Body of pancreas (tissue), 4 donors: ENCODE measurements around the gene DHH. TPM values are rescaled to one million over a fixed set of nuclear protein-coding genes. Genes with fewer than 3 reads are reported as not detected.

Experiments used
- ATAC-seq: fragments of 150-250 bp; one replicate; pipeline ENCODE4 v1.9.1; 2016
- DNase-seq, 4 donors: peaks; one replicate each; pipeline ENCODE4 v3.0.0-alpha.2; 2019
- H3K27ac ChIP-seq, 4 donors: fragments of 200-600 bp; sonication (generic); 1 replicate in 3 of 4; 2 replicates in 1 of 4; pipeline versions ENCODE4 v1.5.1 to v1.6.1; 2016 to 2019; ENCODE audit warnings: mild to moderate bottlenecking in 1 of 4, mixed read lengths in 1 of 4, moderate library complexity in 1 of 4
- H3K27me3 ChIP-seq, 2 donors: fragments of 200-600 bp; sonication (generic); one replicate each; pipeline ENCODE4 v1.6.0; 2016; ENCODE audit warnings: mild to moderate bottlenecking in 1 of 2
- H3K36me3 ChIP-seq, 2 donors: fragments of 200-600 bp; sonication (generic); replicated peaks in 1 of 2; 2 replicates each; pipeline ENCODE4 v1.5.1; 2016; ENCODE audit warnings: low read depth in 2 of 2; ENCODE audit not compliant: insufficient read depth in 1 of 2
- H3K4me1 ChIP-seq: fragments of 200-600 bp; sonication (generic); one replicate; pipeline ENCODE4 v1.6.0; 2016
- H3K4me3 ChIP-seq, 2 donors: fragments of 200-600 bp; sonication (generic); 1 replicate in 1 of 2; 2 replicates in 1 of 2; pipeline ENCODE4 v1.5.1; 2016 to 2019
- H3K9me3 ChIP-seq, 3 donors: fragments of 200-600 bp; sonication (generic); 1 replicate in 2 of 3; 2 replicates in 1 of 3; pipeline ENCODE4 v1.5.1; 2016
- CTCF ChIP-seq, 7 experiments: fragments of 450-650 bp in 4 of 7; fragments of 200-600 bp in 3 of 7; sonication (generic) in 3 of 7; IDR thresholded peaks; one replicate each; pipeline ENCODE4 v1.5.1; 2016 to 2019; ENCODE audit warnings: antibody characterized with exemption in 7 of 7
- POLR2A ChIP-seq, 3 donors: fragments of 450-650 bp; IDR thresholded peaks; one replicate each; pipeline ENCODE4 v1.6.1; 2016; ENCODE audit warnings: antibody characterized with exemption in 3 of 3, mild to moderate bottlenecking in 2 of 3
- WGBS, 2 donors: methylation state at CpG; one replicate each; pipeline ENCODE4 v1.1.5; 2017; 5-methylcytosine and 5-hydroxymethylcytosine counted together
- intact Hi-C: fragments of 100-400 bp; cut with DNase I; formaldehyde crosslinking; loops from one replicate; pipeline ENCODE4 v1.15.1; 2023
- total RNA-seq, 2 donors: library from RNA; depleted of rRNA; stranded (reverse); fragments of >200 nt; gene quantifications; one replicate each; pipeline ENCODE4 v1.1.0, GENCODE V29; 2016

The DHH gene
- total RNA-seq, 2 donors from 2014 or later, result not detected

- intact Hi-C loops, result loop anchor here (10.0 kb wide), 1 partner anchor 155 kb away; no protein-coding TSS in a partner anchor
Measured at GRCh38 chr12:49079793-49080192, 14.8 kb downstream of the DHH start.

GRCh38 chr12:49070971-49071370, 23.6 kb downstream of the DHH start:
- intact Hi-C loops, result no loop called here
- Histone ChIP-seq H3K36me3 (no peaks in the 10 kb centered on the region), H3K27me3 (no peaks in the 10 kb centered on the region), H3K9me3 (no peaks in the 10 kb centered on the region), H3K27ac (no peak overlapping the region), H3K4me1 (peaks cover 14% of the 10 kb centered on the region), H3K4me3 (no peak overlapping the region)
- ATAC-seq, result no peak
- 79 to 85% methylated on average over 11 of the region's 11 CpGs for WGBS, 2 donors
- TF ChIP-seq POLR2A (IDR thresholded peaks at IDR 0.05), result no peak
- TF ChIP-seq CTCF (IDR thresholded peaks at IDR 0.05), result no peak
- DNase-seq, result no peak

More at GRCh38 chr12:49079793-49080192, 14.8 kb downstream of the DHH start:
- no peak for TF ChIP-seq CTCF (IDR thresholded peaks at IDR 0.05)
- TF ChIP-seq POLR2A (IDR thresholded peaks at IDR 0.05), result no peak
- ATAC-seq, result no peak
- H3K27ac ChIP-seq, result no peak overlapping the region
- WGBS, 2 donors, result 38 to 53% methylated on average over 1 of the region's 1 CpG
- H3K9me3 ChIP-seq, result no peaks in the 10 kb centered on the region
- H3K4me1 ChIP-seq, result no peaks in the 10 kb centered on the region
- H3K4me3 ChIP-seq, result no peak overlapping the region
- H3K27me3 ChIP-seq, result no peaks in the 10 kb centered on the region
- no peaks in the 10 kb centered on the region for H3K36me3 ChIP-seq
- no peak for DNase-seq

- H3K9me3 ChIP-seq, result no peaks in the 10 kb centered on the region
- DNase-seq (peak; percentile 98 to 99 (median 99)), ATAC-seq (peak; percentile 100)
- peaks cover 14% of the 10 kb centered on the region for H3K4me1 ChIP-seq
- TF ChIP-seq POLR2A (IDR thresholded peaks at IDR 0.05) (peak in 2 of 3 donors; percentile 40 to 61), CTCF (IDR thresholded peaks at IDR 0.05) (no peak)
- H3K27me3 ChIP-seq, result no peaks in the 10 kb centered on the region
- intact Hi-C loops, result no loop called here
- WGBS, 2 donors, result 0 to 1% methylated on average over 42 to 60 of the region's 60 CpGs
- peak within 1 kb of the TSS; percentile 57 to 63 for H3K4me3 ChIP-seq
- H3K27ac ChIP-seq, result peak within 1 kb of the TSS in 3 of 4 donors; percentile 32 to 83 (median 78)
- H3K36me3 ChIP-seq, result no peaks in the 10 kb centered on the region
Measured at GRCh38 chr12:49069507-49070346, 24.9 kb downstream of the DHH start, which contains the start of gene RHEBL1. Gene RHEBL1, minus strand, starts transcription at chr12:49069979. Its CDS starts 194 bp downstream, at chr12:49069785.

DNA sequence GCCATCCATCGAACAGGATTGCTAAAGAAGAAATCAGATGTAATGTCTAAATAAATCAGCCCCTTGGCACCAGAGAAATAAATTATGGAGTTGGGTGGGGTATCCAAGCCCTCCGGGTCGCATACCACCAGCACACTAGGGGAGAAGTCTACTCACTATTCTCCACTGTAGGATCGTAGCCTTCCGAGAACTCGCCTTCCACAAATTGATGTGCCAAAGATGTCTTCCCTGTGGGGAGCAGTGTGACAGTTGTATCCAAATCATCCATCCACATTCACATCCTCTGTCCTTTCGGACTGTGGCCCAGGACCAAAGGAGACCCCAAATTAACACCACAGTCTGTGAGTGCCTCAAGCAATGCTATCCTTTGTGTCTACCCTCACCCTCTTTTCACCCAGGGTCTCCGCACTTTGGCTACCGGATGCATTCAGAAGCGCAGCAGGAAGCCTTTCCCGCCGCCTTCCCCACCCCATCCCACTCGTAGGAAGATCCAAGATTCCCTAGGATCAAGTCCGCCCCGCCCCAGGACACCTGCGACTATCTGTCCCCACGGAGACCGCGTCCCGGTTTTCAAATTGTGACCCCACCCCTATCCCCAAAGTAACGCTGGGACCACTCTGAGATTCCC, 25.6 kb downstream of the DHH start:
- 14 to 17% methylated on average over 19 to 21 of the region's 21 CpGs for WGBS, 2 donors
- Histone ChIP-seq H3K27ac (peak overlapping the region in 2 of 4 donors; percentile 32 to 83), H3K36me3 (no peaks in the 10 kb centered on the region), H3K9me3 (no peaks in the 10 kb centered on the region), H3K4me3 (no peak overlapping the region), H3K4me1 (peaks cover 14% of the 10 kb centered on the region), H3K27me3 (no peaks in the 10 kb centered on the region)
- ATAC-seq, result no peak
- TF ChIP-seq POLR2A (IDR thresholded peaks at IDR 0.05) (no peak), CTCF (IDR thresholded peaks at IDR 0.05) (no peak)
- no peak for DNase-seq
- intact Hi-C loops, result no loop called here
